SKM-1 (cell line): ENCODE data around the gene ADRM1.

Source experiments
- DNase-seq: peaks from one replicate; lab custom pipeline; 2025; ENCODE audit not compliant: unreplicated experiment; lab: John Stamatoyannopoulos, UW

The ADRM1 gene

DNA sequence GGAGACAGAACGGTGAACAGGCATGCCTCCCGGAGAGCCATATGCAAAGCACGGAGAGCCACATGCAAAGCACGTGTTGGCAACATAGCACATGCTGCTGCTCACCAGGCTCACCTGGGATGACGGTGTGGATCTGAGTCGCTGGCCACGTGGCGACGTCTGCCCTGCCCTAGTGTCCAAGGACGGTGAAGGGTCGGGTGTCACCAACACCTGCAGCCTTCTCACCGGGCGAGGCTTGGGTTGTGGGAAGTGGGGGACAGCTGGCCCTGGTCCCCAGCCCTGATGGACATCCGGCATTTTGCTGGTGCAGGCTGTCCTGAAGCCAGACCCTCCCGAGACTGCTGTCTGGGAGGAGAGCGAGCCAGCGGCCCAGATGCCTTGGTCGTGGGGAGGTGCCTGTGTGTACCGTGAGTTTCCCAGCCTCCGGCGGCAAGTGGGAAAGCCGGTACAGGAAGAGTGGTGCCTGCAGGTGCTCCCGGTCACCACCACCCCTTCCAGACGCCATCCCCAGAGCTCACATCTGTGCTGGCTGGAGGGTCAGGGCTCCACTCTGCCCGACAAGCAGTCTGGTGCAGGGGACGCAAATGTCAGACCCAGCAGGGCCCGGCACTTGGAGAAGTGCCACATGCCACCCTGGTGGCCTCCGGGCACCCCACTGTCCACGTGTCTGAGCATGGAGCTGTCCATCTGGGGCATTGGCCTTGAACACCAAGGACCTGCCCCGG is 5.9 kb upstream of the ADRM1 start:
- no peak for DNase-seq

DNA sequence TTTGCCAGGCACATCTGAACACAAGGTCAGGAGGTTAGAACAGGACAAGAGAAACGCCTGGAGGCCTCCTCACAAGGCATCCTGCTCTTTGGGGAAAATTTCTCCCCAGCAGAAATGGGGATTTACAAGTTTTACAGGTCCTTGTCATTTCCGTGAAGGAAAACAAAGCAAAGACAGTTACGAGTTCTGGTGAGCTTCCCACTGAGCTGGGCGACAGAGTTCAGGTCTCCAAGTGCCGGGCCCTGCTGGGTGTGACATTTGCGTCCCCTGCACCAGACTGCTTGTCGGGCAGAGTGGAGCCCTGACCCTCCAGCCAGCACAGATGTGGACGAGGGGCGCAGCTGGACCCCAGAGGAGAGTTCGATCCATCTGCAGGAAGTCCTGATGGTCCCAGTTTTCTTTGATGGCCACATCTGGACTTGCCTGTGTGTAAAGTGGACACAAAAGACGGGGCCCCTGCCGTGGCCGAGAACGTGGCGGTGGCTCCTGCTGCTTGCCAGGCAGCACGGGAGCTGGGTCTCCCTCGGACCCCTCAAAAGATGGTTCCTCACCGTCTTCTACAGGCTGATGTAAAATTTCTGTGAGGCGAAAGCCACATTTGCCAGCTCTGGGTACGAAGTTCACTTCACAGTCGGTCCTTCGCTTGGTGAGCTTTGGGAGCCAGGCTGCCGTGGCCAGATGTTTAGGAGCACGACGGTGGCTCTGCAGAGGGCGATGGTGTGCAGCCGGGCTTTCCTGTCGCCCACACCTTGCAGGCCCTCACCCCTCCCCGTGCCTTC is 5.2 kb upstream of the ADRM1 start:
- DNase-seq, result no peak

DNA sequence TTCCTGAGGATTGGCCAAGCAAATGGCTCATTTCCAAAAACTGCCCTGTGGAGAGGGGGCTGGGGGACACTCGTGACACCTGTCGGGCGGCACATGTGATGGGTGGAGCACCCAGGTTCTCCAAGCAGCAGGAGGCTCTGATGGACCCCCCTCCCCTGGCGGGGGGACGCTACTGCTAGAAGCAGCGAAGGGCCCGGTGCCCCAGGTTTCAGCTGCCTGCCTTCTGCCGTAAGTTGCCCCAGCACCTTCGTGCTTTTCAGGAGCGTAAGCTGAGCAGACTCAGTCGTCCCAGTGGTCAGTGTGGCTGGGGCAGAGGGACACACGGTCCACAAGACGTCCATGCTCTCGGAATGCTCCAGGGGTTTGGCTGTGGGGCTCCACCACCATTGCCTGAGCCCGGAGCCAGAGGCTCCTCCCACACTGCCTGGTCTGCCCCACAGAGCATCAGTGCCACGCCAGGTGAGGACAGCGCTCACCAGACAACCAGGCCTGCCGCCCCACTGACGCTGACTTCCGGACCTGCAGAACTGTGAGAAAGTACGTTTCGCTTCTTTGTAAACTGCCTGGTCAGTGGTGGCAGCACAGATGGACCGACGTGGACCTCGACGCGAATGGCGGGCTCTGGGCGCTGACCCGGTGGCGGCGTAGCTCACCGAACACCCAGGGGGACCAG is 4.1 kb upstream of the ADRM1 start:
- no peak for DNase-seq

GRCh38 chr20:62299666-62300236 is 3.0 kb upstream of the ADRM1 start:
- DNase-seq, result no peak

- no peak for DNase-seq
Measured at GRCh38 chr20:62300319-62300718, 2.5 kb upstream of the ADRM1 start.

- no peak for DNase-seq
Measured at GRCh38 chr20:62301111-62301668, 1.6 kb upstream of the ADRM1 start.

GRCh38 chr20:62301773-62302340 is 940 bp upstream of the ADRM1 start:
- peak; percentile 93 for DNase-seq

- DNase-seq, result no peak
Measured at GRCh38 chr20:62303062-62303339, 204 bp downstream of the ADRM1 start.

- DNase-seq, result no peak
Measured at GRCh38 chr20:62303340-62304226, 786 bp downstream of the ADRM1 start.

- no peak for DNase-seq
Measured at GRCh38 chr20:62304331-62305148, 1.7 kb downstream of the ADRM1 start.

DNA sequence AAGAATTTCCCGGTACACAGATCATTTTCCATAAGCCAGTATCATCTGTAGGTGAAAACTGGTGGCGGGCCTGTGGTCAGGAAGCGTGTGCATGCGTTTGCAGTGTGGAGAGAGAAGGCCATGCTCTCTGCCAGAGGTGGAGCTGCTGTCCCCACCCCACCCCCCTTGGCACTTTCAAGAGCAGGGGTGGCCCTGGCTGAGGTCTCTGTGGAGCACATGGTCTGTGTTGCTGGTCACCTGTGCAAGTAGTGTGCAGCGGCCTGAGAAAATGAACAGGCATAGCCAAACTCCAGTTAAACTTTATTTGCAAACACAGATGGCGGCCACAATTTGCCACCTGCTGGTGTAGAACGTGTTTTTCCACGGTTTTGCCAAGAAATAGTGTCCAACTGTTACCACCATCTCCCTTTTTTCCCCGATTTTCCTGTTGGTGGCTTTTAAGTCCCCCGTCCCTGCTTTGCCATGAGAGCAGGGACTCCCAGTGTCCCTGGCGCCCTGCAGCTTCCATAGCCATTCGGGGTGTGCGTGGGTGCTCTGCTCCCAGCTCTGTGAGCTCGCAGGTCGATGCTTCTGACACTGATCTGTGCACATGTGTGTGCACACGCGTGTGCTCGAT is 2.5 kb downstream of the ADRM1 start:
- DNase-seq, result no peak

DNA sequence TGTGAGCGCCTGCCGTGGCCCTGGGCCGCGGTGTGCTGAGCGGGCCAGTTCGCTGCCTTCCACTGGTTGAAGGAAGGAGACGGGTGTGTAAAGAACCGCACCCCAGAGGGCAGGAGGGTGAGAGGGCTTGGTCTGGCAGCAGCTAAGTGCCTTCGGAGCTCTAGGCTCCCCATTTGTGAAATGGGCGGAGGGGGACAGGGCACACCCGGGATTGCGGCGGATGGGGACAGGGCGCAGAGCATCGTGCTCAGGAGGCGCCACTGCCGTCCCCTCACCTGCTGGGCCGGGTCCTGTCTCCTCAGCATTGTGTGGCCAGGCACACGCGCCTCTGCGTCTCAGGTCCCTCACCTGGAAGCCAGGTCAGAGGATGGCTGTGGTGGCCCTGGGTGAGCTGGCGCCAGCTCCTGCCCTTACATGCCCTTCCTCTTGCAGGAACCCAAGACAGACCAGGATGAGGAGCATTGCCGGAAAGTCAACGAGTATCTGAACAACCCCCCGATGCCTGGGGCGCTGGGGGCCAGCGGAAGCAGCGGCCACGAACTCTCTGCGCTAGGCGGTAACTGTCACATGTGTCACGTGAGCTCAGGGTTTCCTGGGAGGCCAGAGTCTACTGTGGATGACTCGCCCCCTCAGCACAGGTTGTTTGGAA is 3.1 kb downstream of the ADRM1 start:
- DNase-seq, result no peak

DNA sequence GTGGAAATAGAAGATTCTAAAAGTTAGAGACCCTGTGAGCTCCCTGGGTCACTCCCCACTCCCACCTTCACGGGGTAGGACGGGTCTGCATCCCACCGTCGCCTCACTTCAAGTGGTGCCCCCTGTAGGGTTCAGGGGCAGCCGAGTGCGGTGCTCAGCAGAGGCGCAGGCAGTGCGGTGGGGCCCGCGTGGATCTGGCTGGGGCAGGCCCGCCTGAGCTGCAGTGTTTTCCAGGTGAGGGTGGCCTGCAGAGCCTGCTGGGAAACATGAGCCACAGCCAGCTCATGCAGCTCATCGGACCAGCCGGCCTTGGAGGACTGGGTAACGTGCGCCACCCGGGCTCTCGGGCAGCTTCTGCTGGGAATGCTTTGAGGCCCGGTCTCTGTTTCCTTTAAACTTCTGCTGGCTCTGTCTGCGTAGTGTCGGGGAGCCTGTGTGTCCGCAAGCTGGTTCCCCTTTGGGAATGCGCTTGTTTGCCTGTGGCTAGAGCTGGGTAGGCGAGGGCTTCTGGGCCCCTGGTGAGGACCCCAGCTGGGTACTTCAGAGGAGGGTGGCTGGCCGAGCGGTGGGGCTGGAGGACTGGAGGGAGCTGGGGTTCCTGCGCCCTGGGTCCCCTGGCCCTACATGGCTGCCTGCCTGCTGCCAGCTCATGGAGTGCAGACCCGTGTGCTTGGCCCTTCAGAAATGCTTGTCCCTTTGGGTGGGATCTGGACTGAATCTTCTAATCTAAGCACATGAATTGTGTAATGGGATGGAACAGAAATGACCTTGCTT is 3.8 kb downstream of the ADRM1 start:
- DNase-seq, result no peak

GRCh38 chr20:62307226-62308101 is 4.7 kb downstream of the ADRM1 start:
- DNase-seq, result no peak

- DNase-seq, result no peak
Measured at GRCh38 chr20:62308102-62308822, 5.5 kb downstream of the ADRM1 start.
